Cardiac muscle cell (in vitro differentiated cells and primary cell): ENCODE results near the gene CA14. TPM values are rescaled to one million over a fixed set of nuclear protein-coding genes. Genes with fewer than 3 reads are reported as not detected.

Source experiments
- DNase-seq, 2 donors: peaks; one replicate each; pipeline versions ENCODE4 v3.0.0 to v3.0.0-alpha.2; 2010 to 2017; ENCODE audit warnings: low read depth in 1 of 2, low spot score in 1 of 2
- H3K27ac ChIP-seq: fragments of 200-600 bp; sonication (generic); 2 replicates; pipeline ENCODE4 v1.5.1; 2016
- H3K27me3 ChIP-seq: fragments of 200-600 bp; sonication (generic); 2 replicates; pipeline ENCODE4 v1.6.0; 2016; ENCODE audit warnings: control low read depth
- H3K36me3 ChIP-seq: fragments of 200-600 bp; sonication (generic); 2 replicates; pipeline ENCODE4 v1.5.1; 2016; ENCODE audit warnings: control low read depth
- H3K4me1 ChIP-seq: fragments of 200-600 bp; sonication (generic); 2 replicates; pipeline ENCODE4 v1.8.1; 2017; ENCODE audit warnings: low read depth, mild to moderate bottlenecking, mixed run types
- H3K4me3 ChIP-seq: fragments of 200-600 bp; sonication (generic); 2 replicates; pipeline ENCODE4 v1.5.1; 2016; ENCODE audit warnings: mild to moderate bottlenecking
- H3K9me3 ChIP-seq: fragments of 200-600 bp; sonication (generic); 2 replicates; pipeline ENCODE4 v1.5.1; 2017; ENCODE audit warnings: low read depth, mild to moderate bottlenecking, control low read depth
- CTCF ChIP-seq: IDR thresholded peaks from 2 replicates; pipeline ENCODE4 v1.5.1; 2012; ENCODE audit warnings: low read depth, mild to moderate bottlenecking, low read length
- polyA plus RNA-seq: library from polyadenylated mRNA; unstranded; fragments of >200 nt; fragmentation: Nextera tagmentation; extraction: Ambion mirVana; gene quantifications from 2 replicates; pipeline ENCODE4 v1.2.1, GENCODE V29; 2016
- total RNA-seq: library from RNA; depleted of rRNA; stranded (reverse); fragments of >200 nt; gene quantifications from 2 replicates; pipeline ENCODE4 v1.2.3, GENCODE V29; 2016

CA14 gene
- total and polyA plus RNA-seq, 2 experiments from 2014 or later = 46.1 to 68.2 TPM

- no peak for DNase-seq
Observed at GRCh38 chr1:150237746-150238145, 19.8 kb upstream of the CA14 start.

GRCh38 chr1:150243003-150243402 is 14.6 kb upstream of the CA14 start:
- no peak overlapping the region for H3K27ac ChIP-seq
- no peak for TF ChIP-seq CTCF
- no peaks in the 10 kb centered on the region for H3K4me1 ChIP-seq
- no peak for DNase-seq
- H3K4me3 ChIP-seq = no peak overlapping the region
- H3K36me3 ChIP-seq = no peaks in the 10 kb centered on the region
- no peaks in the 10 kb centered on the region for H3K27me3 ChIP-seq
- H3K9me3 ChIP-seq = no peaks in the 10 kb centered on the region

More at GRCh38 chr1:150237746-150238145, 19.8 kb upstream of the CA14 start:
- Histone ChIP-seq H3K4me1 (no peaks in the 10 kb centered on the region), H3K36me3 (no peaks in the 10 kb centered on the region), H3K27ac (no peak overlapping the region), H3K27me3 (no peaks in the 10 kb centered on the region), H3K9me3 (no peaks in the 10 kb centered on the region), H3K4me3 (no peak overlapping the region)
- TF ChIP-seq CTCF = no peak

GRCh38 chr1:150249936-150250335 is 7.6 kb upstream of the CA14 start:
- no peak overlapping the region for H3K27ac ChIP-seq
- H3K9me3 ChIP-seq = no peaks in the 10 kb centered on the region
- TF ChIP-seq CTCF = no peak
- no peak overlapping the region for H3K4me3 ChIP-seq
- H3K27me3 ChIP-seq = no peaks in the 10 kb centered on the region
- no peaks in the 10 kb centered on the region for H3K36me3 ChIP-seq
- no peak for DNase-seq
- H3K4me1 ChIP-seq = no peaks in the 10 kb centered on the region

- Histone ChIP-seq H3K4me3 (peak overlapping the region; percentile 61), H3K27ac (peak overlapping the region; percentile 88), H3K9me3 (no peaks in the 10 kb centered on the region), H3K4me1 (peaks cover 34% of the 10 kb centered on the region), H3K36me3 (no peaks in the 10 kb centered on the region), H3K27me3 (no peaks in the 10 kb centered on the region)
- no peak for DNase-seq
- TF ChIP-seq CTCF = no peak
Observed at GRCh38 chr1:150256198-150256553, 1.4 kb upstream of the CA14 start.

GRCh38 chr1:150256554-150257341 is 826 bp upstream of the CA14 start:
- Histone ChIP-seq H3K27ac (peak overlapping the region; percentile 88), H3K9me3 (no peaks in the 10 kb centered on the region), H3K4me1 (peaks cover 34% of the 10 kb centered on the region), H3K4me3 (peak overlapping the region; percentile 61), H3K27me3 (no peaks in the 10 kb centered on the region), H3K36me3 (no peaks in the 10 kb centered on the region)
- no peak for TF ChIP-seq CTCF
- DNase-seq = peak in 1 of 2 donors; percentile 60
